ENCODE results near the gene CNTN1.

DNA sequence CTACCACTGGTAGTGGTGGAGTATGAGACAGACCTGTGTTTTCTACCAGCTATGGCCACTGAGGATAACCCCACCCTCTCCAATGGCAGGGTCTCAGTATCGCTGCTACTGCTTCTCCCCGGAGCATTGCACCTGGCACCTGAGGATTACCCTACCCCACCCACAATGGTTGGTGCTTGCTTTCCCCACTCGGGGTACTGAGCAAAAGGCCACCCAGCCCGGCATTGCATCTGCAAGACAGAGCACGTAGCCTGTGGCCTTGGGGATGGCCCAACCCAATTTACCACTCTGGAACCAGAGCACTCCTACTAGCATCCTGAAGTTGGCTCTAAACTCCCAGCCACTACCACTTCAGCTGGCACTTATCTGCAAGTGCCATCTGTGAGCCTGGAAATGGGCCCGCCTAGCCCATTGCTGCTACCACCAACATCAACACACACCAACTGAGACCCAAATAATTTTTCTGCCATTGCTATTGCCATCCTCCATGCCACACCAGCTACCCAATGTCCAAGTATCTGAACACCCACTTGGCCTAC lies 145.7 kb downstream of the CNTN1 start:
- TF ChIP-seq KDM5A (IDR thresholded peaks at IDR 0.05; ENCODE audit: borderline replicate concordance, low read length) (no peak), ZSCAN9 (CRISPR knock-in tag; IDR thresholded peaks at IDR 0.05; ENCODE audit: borderline replicate concordance) (no peak), ZUFSP (CRISPR knock-in tag; IDR thresholded peaks at IDR 0.05; ENCODE audit: borderline replicate concordance) (no peak), ZNF792 (CRISPR knock-in tag; IDR thresholded peaks at IDR 0.05) (no peak), SATB2 (CRISPR knock-in tag; IDR thresholded peaks at IDR 0.05) (no peak)

All from HepG2 (cell line).